ENCODE data around the gene PTCRA.

The PTCRA gene

GRCh38 chr6:42973926-42974325 lies 58.1 kb downstream of the PTCRA start:
- DNase-seq (ENCODE audit: low spot score) = no peak

DNA sequence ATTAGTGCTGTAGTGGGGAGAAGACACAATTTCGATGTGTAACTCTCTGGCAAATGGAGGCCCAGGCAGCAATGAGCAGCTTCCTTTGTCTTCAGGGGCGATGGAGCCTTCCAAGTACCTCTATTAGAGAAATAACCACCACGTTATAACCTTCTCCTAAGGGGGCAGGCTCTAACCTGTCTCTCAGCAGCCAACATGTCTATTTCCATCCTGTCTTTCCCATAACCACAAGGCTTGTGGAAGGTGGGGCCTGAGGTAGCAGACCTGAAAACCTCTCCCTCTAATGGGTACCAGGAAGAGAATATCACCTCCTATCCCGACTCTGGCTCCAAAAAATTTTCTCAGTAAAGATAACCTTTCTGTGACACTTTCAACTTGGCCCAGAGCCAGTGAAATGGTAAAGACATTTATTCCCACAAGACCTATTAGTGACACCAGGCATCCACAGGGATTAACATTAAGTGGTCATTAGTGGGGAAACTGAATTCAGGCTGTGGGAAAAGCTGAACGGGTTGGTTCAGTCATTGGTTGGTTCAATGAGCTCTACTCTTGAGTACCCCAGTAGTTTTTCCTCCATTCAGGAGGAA lies 59.2 kb downstream of the PTCRA start:
- DNase-seq (ENCODE audit: low spot score) = no peak
